IMR-90 (cell line): ENCODE measurements around the gene KRTAP4-1. TPM values are rescaled to one million over a fixed set of nuclear protein-coding genes. Genes with fewer than 3 reads are reported as not detected.

Experiments used
- ATAC-seq: fragments of 200-7000 bp; cut with Tn5 transposase; 2 replicates; pipeline ENCODE4 v1.9.1; 2020; ENCODE audit warnings: low read depth, mild to moderate bottlenecking, moderate library complexity
- BruUV-seq: library from RNA; stranded (reverse); fragments of 400-500 nt; replicated peaks from 2 replicates; lab custom pipeline; 2021; lab: Mats Ljungman, UMichigan
- CTCF ChIA-PET: fragments of 300-600 bp; formaldehyde crosslinking; extraction: SDS; loops from one replicate; lab custom pipeline; 2021; ENCODE audit warnings: antibody characterized with exemption; lab: Yijun Ruan, JAX
- POLR2A ChIA-PET: fragments of 300-600 bp; sonication (Branson Sonifier 250); formaldehyde crosslinking; loops from one replicate; lab custom pipeline; 2022; ENCODE audit warnings: antibody characterized with exemption; ENCODE audit not compliant: unreplicated experiment; lab: Charles Lee
- DNase-seq: peaks from one replicate; pipeline ENCODE4 v3.0.0; 2013
- H2AFZ ChIP-seq: replicated peaks from 2 replicates; pipeline ENCODE3; 2013; ENCODE audit warnings: low read length, mild to moderate bottlenecking; ENCODE audit not compliant: poor library complexity
- H2AK5ac ChIP-seq: 2 replicates; pipeline ENCODE4 v1.6.1; 2013; ENCODE audit warnings: low read depth, low read length, inconsistent platforms
- H2AK9ac ChIP-seq: replicated peaks from 2 replicates; pipeline ENCODE3; 2013; ENCODE audit warnings: mild to moderate bottlenecking, low read depth, low read length, moderate library complexity; ENCODE audit not compliant: poor library complexity
- H2BK120ac ChIP-seq: 2 replicates; pipeline ENCODE4 v1.6.1; 2013; ENCODE audit warnings: low read depth, low read length, inconsistent platforms
- H2BK15ac ChIP-seq: 3 replicates; pipeline ENCODE4 v1.6.1; 2013; ENCODE audit warnings: low read depth, low read length, inconsistent platforms
- H2BK20ac ChIP-seq: 2 replicates; pipeline ENCODE4 v1.6.1; 2013; ENCODE audit warnings: low read depth, mild to moderate bottlenecking, inconsistent platforms, low read length, moderate library complexity
- H2BK5ac ChIP-seq: 2 replicates; pipeline ENCODE4 v1.6.1; 2013; ENCODE audit warnings: mild to moderate bottlenecking, low read depth, low read length, inconsistent platforms; ENCODE audit not compliant: poor library complexity, severe bottlenecking
- H3K14ac ChIP-seq: replicated peaks from 2 replicates; pipeline ENCODE4 v1.6.1; 2013; ENCODE audit warnings: low read depth, low read length, inconsistent platforms
- H3K18ac ChIP-seq: 2 replicates; pipeline ENCODE4 v1.6.1; 2013; ENCODE audit warnings: low read depth, low read length, control low read depth
- H3K23ac ChIP-seq: 2 replicates; pipeline ENCODE4 v1.6.1; 2013; ENCODE audit warnings: low read depth, low read length, inconsistent platforms
- H3K27ac ChIP-seq: 2 replicates; pipeline ENCODE4 v1.5.1; 2013; ENCODE audit warnings: mild to moderate bottlenecking, control low read depth, low read length; ENCODE audit not compliant: insufficient read depth
- H3K27me3 ChIP-seq: 2 replicates; pipeline ENCODE4 v1.6.1; 2013; ENCODE audit warnings: low read length; ENCODE audit not compliant: control insufficient read depth, insufficient read depth
- H3K36me3 ChIP-seq: 2 replicates; pipeline ENCODE4 v1.6.1; 2013; ENCODE audit warnings: low read length, mixed read lengths; ENCODE audit not compliant: control insufficient read depth, insufficient read depth
- H3K4ac ChIP-seq: 2 replicates; pipeline ENCODE4 v1.6.1; 2013; ENCODE audit warnings: low read depth, low read length, inconsistent platforms
- H3K4me1 ChIP-seq: 2 replicates; pipeline ENCODE4 v1.6.1; 2013; ENCODE audit warnings: low read length, mixed read lengths; ENCODE audit not compliant: control insufficient read depth, insufficient read depth
- H3K4me2 ChIP-seq: 2 replicates; pipeline ENCODE4 v1.6.1; 2013; ENCODE audit warnings: low read depth, mild to moderate bottlenecking, control low read depth, low read length, moderate library complexity
- H3K4me3 ChIP-seq: 2 replicates; pipeline ENCODE4 v1.5.1; 2013; ENCODE audit warnings: low read depth, mild to moderate bottlenecking, control low read depth, low read length, moderate library complexity; ENCODE audit not compliant: insufficient read depth
- H3K56ac ChIP-seq: 2 replicates; pipeline ENCODE4 v1.6.1; 2013; ENCODE audit warnings: low read length, inconsistent platforms; ENCODE audit not compliant: insufficient read depth; ENCODE audit errors: extremely low read depth
- H3K79me1 ChIP-seq, 2 experiments: 2 replicates each; pipeline ENCODE4 v1.6.1; 2013; ENCODE audit warnings: low read length in 2 of 2, inconsistent platforms in 1 of 2, low read depth in 1 of 2
- H3K9ac ChIP-seq: 2 replicates; pipeline ENCODE4 v1.6.1; 2013; ENCODE audit warnings: low read depth, low read length, control low read depth
- H3K9me1 ChIP-seq: 2 replicates; pipeline ENCODE4 v1.6.1; 2013; ENCODE audit warnings: low read length, inconsistent platforms; ENCODE audit not compliant: insufficient read depth
- H3K9me3 ChIP-seq: 2 replicates; pipeline ENCODE4 v1.6.1; 2013; ENCODE audit warnings: low read length; ENCODE audit not compliant: control insufficient read depth, insufficient read depth
- H4K20me1 ChIP-seq: 2 replicates; pipeline ENCODE4 v1.6.1; 2013; ENCODE audit warnings: low read length, inconsistent platforms; ENCODE audit not compliant: insufficient read depth
- H4K5ac ChIP-seq: 2 replicates; pipeline ENCODE4 v1.6.1; 2013; ENCODE audit warnings: mild to moderate bottlenecking, low read depth, low read length, control low read depth
- H4K8ac ChIP-seq, 2 experiments: 2 replicates each; pipeline ENCODE4 v1.6.1; 2013; ENCODE audit warnings: low read depth in 2 of 2, low read length in 2 of 2, control low read depth in 1 of 2, inconsistent platforms in 1 of 2
- H4K91ac ChIP-seq: 2 replicates; pipeline ENCODE4 v1.6.1; 2013; ENCODE audit warnings: low read depth, low read length, inconsistent platforms; ENCODE audit not compliant: insufficient read depth
- BHLHE40 ChIP-seq: fragments of 150-350 bp; IDR thresholded peaks from 2 replicates; pipeline ENCODE4 v1.6.1; 2016; ENCODE audit warnings: mild to moderate bottlenecking, low read depth, low read length
- CEBPB ChIP-seq: IDR thresholded peaks from 2 replicates; pipeline ENCODE4 v1.6.1; 2012; ENCODE audit warnings: low read depth, low read length, improper control_type of control experiment
- CHD1 ChIP-seq: IDR thresholded peaks from 2 replicates; pipeline ENCODE4 v1.6.1; 2012; ENCODE audit warnings: low read depth, low read length, improper control_type of control experiment
- CTCF ChIP-seq: conservative IDR thresholded peaks from 2 replicates; pipeline ENCODE4 v1.5.1; 2012; ENCODE audit warnings: mild to moderate bottlenecking, low read depth, low read length, improper control_type of control experiment
- ELK1 ChIP-seq: fragments of 150-350 bp; IDR thresholded peaks from 2 replicates; pipeline ENCODE4 v1.6.1; 2016; ENCODE audit warnings: low read depth, mild to moderate bottlenecking, low read length, moderate library complexity, borderline replicate concordance
- FOS ChIP-seq: fragments of 150-350 bp; IDR thresholded peaks from 2 replicates; pipeline ENCODE4 v1.6.1; 2016; ENCODE audit warnings: low read depth, low read length
- MAFK ChIP-seq: IDR thresholded peaks from 2 replicates; pipeline ENCODE4 v1.6.1; 2012; ENCODE audit warnings: low read depth, low read length, improper control_type of control experiment
- MAZ ChIP-seq: IDR thresholded peaks from 2 replicates; pipeline ENCODE4 v1.6.1; 2012; ENCODE audit warnings: low read depth, mild to moderate bottlenecking, low read length, improper control_type of control experiment, moderate library complexity, borderline replicate concordance
- MXI1 ChIP-seq: IDR thresholded peaks from 2 replicates; pipeline ENCODE4 v1.6.1; 2012; ENCODE audit warnings: low read depth, mild to moderate bottlenecking, low read length, moderate library complexity, borderline replicate concordance
- NFE2L2 ChIP-seq: fragments of 150-350 bp; IDR thresholded peaks from 2 replicates; pipeline ENCODE4 v1.6.1; 2016; ENCODE audit warnings: low read depth, mild to moderate bottlenecking, low read length
- POLR2A ChIP-seq: IDR thresholded peaks from 2 replicates; pipeline ENCODE4 v1.6.1; 2012; ENCODE audit warnings: mild to moderate bottlenecking, low read depth, low read length
- RAD21 ChIP-seq: IDR thresholded peaks from 2 replicates; pipeline ENCODE4 v1.6.1; 2012; ENCODE audit warnings: low read length, improper control_type of control experiment
- RCOR1 ChIP-seq: IDR thresholded peaks from 2 replicates; pipeline ENCODE4 v1.6.1; 2012; ENCODE audit warnings: mild to moderate bottlenecking, low read length, improper control_type of control experiment; ENCODE audit not compliant: insufficient replicate concordance
- RFX5 ChIP-seq: IDR thresholded peaks from 2 replicates; pipeline ENCODE4 v1.8.0; 2012; ENCODE audit warnings: low read depth, mild to moderate bottlenecking, low read length, moderate library complexity
- SMC3 ChIP-seq: fragments of 150-350 bp; IDR thresholded peaks from 2 replicates; pipeline ENCODE4 v1.6.1; 2016; ENCODE audit warnings: low read depth, mild to moderate bottlenecking, antibody characterized with exemption, low read length, moderate library complexity
- USF2 ChIP-seq: fragments of 150-350 bp; IDR thresholded peaks from 2 replicates; pipeline ENCODE4 v1.6.1; 2017; ENCODE audit warnings: mild to moderate bottlenecking, antibody characterized with exemption, low read length, low read depth
- WGBS, 2 experiments: methylation state at CpG; one replicate each; pipeline versions ENCODE4 v1.1.5 to v1.1.7; 2013; ENCODE audit warnings: missing lambda C conversion rate in 2 of 2; ENCODE audit not compliant: insufficient read length in 1 of 2; ENCODE audit errors: extremely low coverage in 2 of 2; 5-methylcytosine and 5-hydroxymethylcytosine counted together
- dilution Hi-C: fragments of 300-500 bp; cut with HindIII; formaldehyde crosslinking; loops from one replicate; pipeline ENCODE4 v1.14.3; 2018; ENCODE audit warnings: low sequenced_read_pairs; ENCODE audit not compliant: unreplicated experiment
- in situ Hi-C: fragments of 300-500 bp; cut with MboI; formaldehyde crosslinking; loops from 3 replicates; pipeline ENCODE4 v1.14.3; 2019; ENCODE audit warnings: low sequenced_read_pairs, inconsistent platforms, mixed read lengths
- intact Hi-C: fragments of 100-400 bp; cut with micrococcal nuclease; formaldehyde crosslinking; loops from 2 replicates; pipeline ENCODE4 v1.10.0; 2022
- polyA plus RNA-seq, 3 experiments: library from polyadenylated mRNA; depleted of rRNA; stranded (reverse); fragments of >200 nt; gene quantifications; 2 replicates each; pipeline ENCODE4 v1.2.3, GENCODE V29; 2012; ENCODE audit warnings: low replicate concordance in 1 of 3
- total RNA-seq: library from RNA; depleted of rRNA; stranded (reverse); fragments of >200 nt; gene quantifications from 2 replicates; pipeline ENCODE4 v1.2.3, GENCODE V29; 2012

KRTAP4-1 gene
- total and polyA plus RNA-seq, 2 of the 4 experiments (the other 2 are of a cell fraction), result not detected

- Histone ChIP-seq H2BK5ac (no peak overlapping the region), H2AFZ (no peak overlapping the region), H3K4ac (no peak overlapping the region), H3K9ac (no peak overlapping the region), H3K36me3 (no peaks in the 10 kb centered on the region), H3K18ac (no peak overlapping the region), H3K9me1 (no peaks in the 10 kb centered on the region), H2BK20ac (no peak overlapping the region), H4K91ac (no peak overlapping the region), H3K56ac (no peak overlapping the region), H3K4me2 (no peak overlapping the region), H2AK9ac (no peak overlapping the region), H4K8ac (no peak overlapping the region), H2AK5ac (no peak overlapping the region), H4K5ac (no peak overlapping the region), H2BK120ac (no peak overlapping the region), H3K4me3 (no peak overlapping the region), H3K27ac (no peak overlapping the region), H4K20me1 (no peaks in the 10 kb centered on the region), H2BK15ac (no peak overlapping the region), H3K4me1 (no peaks in the 10 kb centered on the region), H3K14ac (no peak overlapping the region), H3K23ac (no peak overlapping the region), H3K79me1 (no peaks in the 10 kb centered on the region), H3K9me3 (no peaks in the 10 kb centered on the region), H3K27me3 (no peaks in the 10 kb centered on the region; the same call in 1 of the 2 replicates)
- ATAC-seq (no peak), DNase-seq (no peak)
- dilution Hi-C loops (no loop called here), in situ Hi-C loops (no loop called here), intact Hi-C loops (no loop called here)
- CTCF ChIA-PET, result no interaction called here
- no TSS peak for BruUV-seq
- POLR2A ChIA-PET, result no interaction called here
- no CpG with 5 or more reads among the region's 2 CpGs for WGBS, 2 experiments
- TF ChIP-seq CHD1 (no peak), RFX5 (no peak), ELK1 (no peak), MAZ (no peak), RAD21 (no peak), CEBPB (no peak), MXI1 (no peak), NFE2L2 (no peak), USF2 (no peak), FOS (no peak), CTCF (no peak), POLR2A (no peak), MAFK (no peak), SMC3 (no peak), RCOR1 (no peak), BHLHE40 (no peak)
Measured at GRCh38 chr17:41153856-41154255, 30.9 kb downstream of the KRTAP4-1 start.
